ENCODE measurements around the gene ELFN1. TPM values are rescaled to one million over a fixed set of nuclear protein-coding genes. Genes with fewer than 3 reads are reported as not detected.

ELFN1 gene
- total RNA-seq, 4 donors from 2014 or later, result 0.38 to 3.3 (median 0.48) TPM

DNA sequence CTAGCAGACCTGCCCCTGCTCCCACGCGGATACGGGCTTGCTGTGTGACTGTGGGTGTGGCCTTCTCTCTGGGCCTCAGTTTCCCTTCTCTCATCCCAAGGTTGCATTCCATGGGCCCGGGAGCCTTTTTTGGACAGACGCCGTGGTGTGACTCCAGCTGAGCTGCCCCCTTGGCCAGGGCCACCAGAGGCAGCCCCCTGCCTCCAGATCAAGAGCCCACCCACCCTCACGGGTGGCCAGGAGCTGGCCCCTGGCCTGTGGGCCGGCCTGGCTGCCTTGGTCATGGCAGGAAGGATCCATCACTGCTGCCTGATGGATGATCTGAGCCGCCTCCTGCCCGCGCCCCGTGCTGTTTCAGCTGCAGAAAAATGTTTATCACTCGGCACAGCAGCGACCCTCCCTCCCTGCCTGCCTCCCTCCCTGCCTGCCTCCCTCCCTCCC, 27.8 kb upstream of the ELFN1 start:
- Histone ChIP-seq H3K27ac (no peak overlapping the region), H3K36me3 (no peaks in the 10 kb centered on the region), H3K4me1 (peaks cover 0 to 13% (median 0%) of the 10 kb centered on the region in 3 donors), H3K27me3 (peaks cover 0 to 85% (median 0%) of the 10 kb centered on the region in 4 donors), H3K9me3 (peaks cover 0 to 12% (median 8%) of the 10 kb centered on the region in 3 donors), H3K4me3 (no peak overlapping the region)
- WGBS, 2 donors, result 10 to 33% methylated on average over 2 to 9 of the region's 14 CpGs
- no peak for TF ChIP-seq POLR2A (IDR thresholded peaks at IDR 0.05)
- TF ChIP-seq, protein P1, sequence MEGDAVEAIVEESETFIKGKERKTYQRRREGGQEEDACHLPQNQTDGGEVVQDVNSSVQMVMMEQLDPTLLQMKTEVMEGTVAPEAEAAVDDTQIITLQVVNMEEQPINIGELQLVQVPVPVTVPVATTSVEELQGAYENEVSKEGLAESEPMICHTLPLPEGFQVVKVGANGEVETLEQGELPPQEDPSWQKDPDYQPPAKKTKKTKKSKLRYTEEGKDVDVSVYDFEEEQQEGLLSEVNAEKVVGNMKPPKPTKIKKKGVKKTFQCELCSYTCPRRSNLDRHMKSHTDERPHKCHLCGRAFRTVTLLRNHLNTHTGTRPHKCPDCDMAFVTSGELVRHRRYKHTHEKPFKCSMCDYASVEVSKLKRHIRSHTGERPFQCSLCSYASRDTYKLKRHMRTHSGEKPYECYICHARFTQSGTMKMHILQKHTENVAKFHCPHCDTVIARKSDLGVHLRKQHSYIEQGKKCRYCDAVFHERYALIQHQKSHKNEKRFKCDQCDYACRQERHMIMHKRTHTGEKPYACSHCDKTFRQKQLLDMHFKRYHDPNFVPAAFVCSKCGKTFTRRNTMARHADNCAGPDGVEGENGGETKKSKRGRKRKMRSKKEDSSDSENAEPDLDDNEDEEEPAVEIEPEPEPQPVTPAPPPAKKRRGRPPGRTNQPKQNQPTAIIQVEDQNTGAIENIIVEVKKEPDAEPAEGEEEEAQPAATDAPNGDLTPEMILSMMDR (IDR thresholded peaks at IDR 0.05), result no peak
- no peak for DNase-seq
- intact Hi-C loops (cut with DNase I), result no loop called here

- intact Hi-C loops (cut with DNase I), result no loop called here
- TF ChIP-seq, protein P1 (IDR thresholded peaks at IDR 0.05), result no peak
- H3K27me3 ChIP-seq, result peaks cover 0 to 90% (median 0%) of the 10 kb centered on the region in 4 donors
- H3K27ac ChIP-seq, result no peak overlapping the region
- H3K9me3 ChIP-seq, result peaks cover 0 to under 1% (median 0%) of the 10 kb centered on the region in 3 donors
- peaks cover 0 to 25% (median 0%) of the 10 kb centered on the region in 3 donors for H3K4me1 ChIP-seq
- 78 to 87% methylated on average over 8 to 11 of the region's 11 CpGs for WGBS, 2 donors
- DNase-seq, result no peak
- no peak overlapping the region for H3K4me3 ChIP-seq
- H3K36me3 ChIP-seq, result no peaks in the 10 kb centered on the region
These were observed 26.6 kb upstream of the ELFN1 start for GRCh38 chr7:1643270-1644092.

DNA sequence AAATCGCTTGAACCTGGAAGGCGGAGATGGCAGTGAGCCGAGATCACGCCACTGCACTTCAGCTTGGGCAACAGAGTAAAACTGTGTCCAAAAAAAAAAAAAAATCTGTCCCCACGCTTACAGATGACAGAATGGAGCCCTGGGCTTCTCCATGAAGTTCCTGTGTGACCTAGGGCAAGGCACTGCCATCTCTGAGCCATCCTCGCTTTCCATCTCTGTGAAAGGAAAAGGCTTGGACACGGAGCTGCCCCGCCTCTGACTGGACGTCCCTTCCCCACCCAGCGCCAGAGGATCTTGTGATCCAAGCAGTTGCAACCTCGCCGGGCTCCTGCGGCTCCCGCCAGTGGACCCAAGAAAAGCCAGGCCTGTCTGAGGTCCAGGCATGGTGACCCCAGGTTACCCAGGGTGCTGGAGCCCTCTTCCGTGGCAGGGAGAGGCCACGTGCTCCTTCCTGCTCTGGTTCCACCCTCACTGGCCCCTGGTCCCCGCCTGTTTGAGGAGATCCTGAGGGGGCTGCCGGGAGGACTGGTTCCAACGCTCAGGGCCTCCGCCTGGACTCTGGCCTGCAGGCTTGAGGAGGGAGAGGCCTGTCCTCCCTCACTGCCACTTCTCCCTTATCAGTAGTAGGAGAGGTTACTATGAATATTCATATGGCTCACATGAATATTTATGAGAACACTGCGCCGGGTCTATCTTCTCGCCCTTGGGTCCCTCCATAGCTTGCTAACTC, 25.6 kb upstream of the ELFN1 start:
- H3K27me3 ChIP-seq, result peaks cover 0 to 96% (median 0%) of the 10 kb centered on the region in 4 donors
- 83 to 92% methylated on average over 13 to 14 of the region's 23 CpGs for WGBS, 2 donors
- H3K4me3 ChIP-seq, result no peak overlapping the region
- H3K9me3 ChIP-seq, result no peaks in the 10 kb centered on the region
- TF ChIP-seq, protein P1 (IDR thresholded peaks at IDR 0.05), result no peak
- no peak for TF ChIP-seq POLR2A (IDR thresholded peaks at IDR 0.05)
- H3K36me3 ChIP-seq, result no peaks in the 10 kb centered on the region
- no peak overlapping the region for H3K27ac ChIP-seq
- peaks cover 0 to 29% (median 0%) of the 10 kb centered on the region in 3 donors for H3K4me1 ChIP-seq
- DNase-seq, result no peak
- intact Hi-C loops (cut with DNase I), result no loop called here

GRCh38 chr7:1645071-1645409, 25.0 kb upstream of the ELFN1 start:
- H3K9me3 ChIP-seq, result no peaks in the 10 kb centered on the region
- H3K27ac ChIP-seq, result no peak overlapping the region
- H3K27me3 ChIP-seq, result peaks cover 0 to 97% (median 0%) of the 10 kb centered on the region in 4 donors
- DNase-seq, result no peak
- peaks cover 0 to 27% (median 0%) of the 10 kb centered on the region in 3 donors for H3K4me1 ChIP-seq
- no peak for TF ChIP-seq POLR2A (IDR thresholded peaks at IDR 0.05)
- TF ChIP-seq, protein P1 (IDR thresholded peaks at IDR 0.05), result no peak
- intact Hi-C loops (cut with DNase I), result no loop called here
- 70 to 75% methylated on average over 3 to 4 of the region's 11 CpGs for WGBS, 2 donors
- no peak overlapping the region for H3K4me3 ChIP-seq
- no peaks in the 10 kb centered on the region for H3K36me3 ChIP-seq

DNA sequence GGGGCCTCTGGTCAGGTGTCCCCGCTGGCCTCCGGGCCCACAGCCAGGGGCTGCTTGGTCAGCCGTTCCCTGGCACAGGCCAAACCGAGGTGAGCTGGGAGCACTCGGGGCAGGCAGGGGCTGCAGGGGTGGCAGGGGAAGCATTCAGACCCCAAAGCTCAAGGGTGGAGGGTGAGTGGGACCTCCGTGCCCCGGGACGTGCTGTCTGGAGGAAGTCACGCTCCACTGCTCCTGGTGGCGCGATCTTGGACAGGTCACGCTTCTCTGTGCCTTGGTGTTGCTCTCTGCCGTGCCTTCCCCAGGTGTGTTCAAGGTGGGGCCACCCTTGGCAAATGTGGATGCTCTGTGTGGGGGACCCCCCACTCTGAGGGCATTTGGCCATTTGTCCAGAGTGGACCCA, 24.6 kb upstream of the ELFN1 start:
- Histone ChIP-seq H3K4me1 (peaks cover 0 to 23% (median 0%) of the 10 kb centered on the region in 3 donors), H3K27me3 (peaks cover 0 to 97% (median 0%) of the 10 kb centered on the region in 4 donors), H3K4me3 (no peak overlapping the region), H3K36me3 (no peaks in the 10 kb centered on the region), H3K9me3 (no peaks in the 10 kb centered on the region), H3K27ac (no peak overlapping the region)
- no peak for TF ChIP-seq POLR2A (IDR thresholded peaks at IDR 0.05)
- TF ChIP-seq, protein P1 (IDR thresholded peaks at IDR 0.05), result no peak
- 69% methylated on average over 3 of the region's 13 CpGs; no CpG with 5 or more reads in 1 of the 2 donors for WGBS, 2 donors
- no peak for DNase-seq
- intact Hi-C loops (cut with DNase I), result no loop called here

All from esophagus squamous epithelium (tissue), 5 donors.